NT2/D1 (cell line): Measurements from ENCODE around the gene SDCCAG8.

Experiments
- SUZ12 ChIP-seq: IDR thresholded peaks from 2 replicates; pipeline ENCODE4 v1.6.1; 2011; ENCODE audit not compliant: insufficient read length, insufficient read depth; ENCODE audit errors: extremely low read depth
- YY1 ChIP-seq: IDR thresholded peaks from 2 replicates; pipeline ENCODE4 v1.6.1; 2011; ENCODE audit not compliant: insufficient read length, insufficient read depth

DNA sequence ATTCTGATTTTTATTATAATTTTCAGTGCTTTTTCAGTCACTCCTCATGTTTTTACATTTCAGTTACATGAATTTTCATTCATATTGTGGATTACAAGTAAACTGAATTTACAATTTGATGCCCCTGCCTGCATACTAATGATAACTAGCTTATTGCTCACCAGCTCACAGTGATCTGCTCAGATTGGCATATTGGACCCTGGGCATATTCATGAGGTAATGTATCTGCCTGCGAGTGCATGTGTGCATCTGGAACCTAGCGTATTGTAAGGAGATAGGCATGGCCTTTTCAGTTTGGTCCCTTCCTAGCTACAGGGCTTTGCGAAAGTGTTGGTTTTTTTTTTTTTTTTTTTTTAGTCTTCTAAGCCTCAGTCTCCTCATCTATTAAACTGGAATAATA lies 213.7 kb downstream of the SDCCAG8 start:
- TF ChIP-seq SUZ12 (no peak), YY1 (no peak)
